Activated CD8-positive, alpha-beta T cell treated with anti-CD3 and anti-CD28 coated beads for 36 hours (primary cell): ENCODE results near the gene P2RY10. TPM values are rescaled to one million over a fixed set of nuclear protein-coding genes. Genes with fewer than 3 reads are reported as not detected.
"Not testable (repeated sequence)": the region's sequence is repeated elsewhere in the genome, so short reads cannot be mapped to it uniquely, and the experiment has no call there.

ENCODE experiments used
- ATAC-seq: fragments of 200-7000 bp; cut with Tn5 transposase; one replicate; pipeline ENCODE4 v1.10.0; 2021; ENCODE audit warnings: mild to moderate bottlenecking, moderate library complexity
- CTCF ChIA-PET: fragments of 350-600 bp; sonication (Branson Sonifier 250); formaldehyde crosslinking; loops from one replicate; lab custom pipeline; 2021; ENCODE audit warnings: antibody characterized with exemption; lab: Charles Lee
- POLR2A ChIA-PET: fragments of 350-600 bp; sonication (Branson Sonifier 250); formaldehyde crosslinking; loops from one replicate; lab custom pipeline; 2021; ENCODE audit warnings: antibody characterized with exemption; lab: Charles Lee
- DNase-seq: peaks from one replicate; pipeline ENCODE4 v3.0.0-alpha.2; 2020
- H3K27ac Mint-ChIP-seq: one replicate; pipeline ENCODE4 v1.8.0; 2021; ENCODE audit warnings: mild to moderate bottlenecking, mixed read lengths
- H3K27me3 Mint-ChIP-seq: one replicate; pipeline ENCODE4 v1.8.0; 2021; ENCODE audit warnings: mixed read lengths
- H3K36me3 Mint-ChIP-seq: one replicate; pipeline ENCODE4 v1.8.0; 2021; ENCODE audit warnings: low read depth, mixed read lengths
- H3K4me1 Mint-ChIP-seq: one replicate; pipeline ENCODE4 v1.8.0; 2021; ENCODE audit warnings: low read depth, mixed read lengths
- H3K4me3 Mint-ChIP-seq: one replicate; pipeline ENCODE4 v1.8.0; 2021; ENCODE audit warnings: mild to moderate bottlenecking, moderate library complexity, mixed read lengths
- H3K9me3 Mint-ChIP-seq: one replicate; pipeline ENCODE4 v1.8.0; 2021; ENCODE audit warnings: mixed read lengths
- intact Hi-C: fragments of 100-400 bp; cut with micrococcal nuclease; formaldehyde crosslinking; loops from one replicate; pipeline ENCODE4 v1.10.0; 2022
- microRNA-seq: library from miRNA; unstranded; fragments of <30 nt; microRNA quantifications from one replicate; pipeline ENCODE4 v1.2.0, GENCODE V29; 2022; ENCODE audit warnings: borderline microRNAs expressed, borderline replicate concordance
- total RNA-seq, 2 experiments: library from RNA; stranded (reverse); gene quantifications; one replicate each; pipeline ENCODE4 v1.2.3, GENCODE V29; 2021
- TF ChIP-seq, protein P1 (sequence below): fragments of 200-600 bp; IDR thresholded peaks from one replicate; pipeline ENCODE4 v1.8.0; 2022; ENCODE audit warnings: antibody characterized with exemption, mild to moderate bottlenecking

Gene P2RY10
- total RNA-seq, 2 experiments from 2014 or later, result 42.1 to 42.2 TPM

- Mint-ChIP-seq H3K27ac (peak overlapping the region; percentile 96), H3K9me3 (no peaks in the 10 kb centered on the region), H3K36me3 (peaks cover 9% of the 10 kb centered on the region), H3K27me3 (no peaks in the 10 kb centered on the region), H3K4me3 (peak overlapping the region; percentile 64), H3K4me1 (peaks cover 21% of the 10 kb centered on the region)
- ATAC-seq (peak; percentile 93), DNase-seq (peak; percentile 38)
- ChIA-PET CTCF (no interaction called here), POLR2A (interaction anchor here (0.6 to 0.7 kb wide), 2 partner anchors 106 to 1033 kb away, joined by 3 to 4 read pairs; no protein-coding TSS in a partner anchor)
- TF ChIP-seq, protein P1, sequence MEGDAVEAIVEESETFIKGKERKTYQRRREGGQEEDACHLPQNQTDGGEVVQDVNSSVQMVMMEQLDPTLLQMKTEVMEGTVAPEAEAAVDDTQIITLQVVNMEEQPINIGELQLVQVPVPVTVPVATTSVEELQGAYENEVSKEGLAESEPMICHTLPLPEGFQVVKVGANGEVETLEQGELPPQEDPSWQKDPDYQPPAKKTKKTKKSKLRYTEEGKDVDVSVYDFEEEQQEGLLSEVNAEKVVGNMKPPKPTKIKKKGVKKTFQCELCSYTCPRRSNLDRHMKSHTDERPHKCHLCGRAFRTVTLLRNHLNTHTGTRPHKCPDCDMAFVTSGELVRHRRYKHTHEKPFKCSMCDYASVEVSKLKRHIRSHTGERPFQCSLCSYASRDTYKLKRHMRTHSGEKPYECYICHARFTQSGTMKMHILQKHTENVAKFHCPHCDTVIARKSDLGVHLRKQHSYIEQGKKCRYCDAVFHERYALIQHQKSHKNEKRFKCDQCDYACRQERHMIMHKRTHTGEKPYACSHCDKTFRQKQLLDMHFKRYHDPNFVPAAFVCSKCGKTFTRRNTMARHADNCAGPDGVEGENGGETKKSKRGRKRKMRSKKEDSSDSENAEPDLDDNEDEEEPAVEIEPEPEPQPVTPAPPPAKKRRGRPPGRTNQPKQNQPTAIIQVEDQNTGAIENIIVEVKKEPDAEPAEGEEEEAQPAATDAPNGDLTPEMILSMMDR, result no peak
- intact Hi-C loops, result loop anchor here (5.0 kb wide), 1 partner anchor 33 kb away; the partner anchor contains the start of gene P2RY10
Observed at GRCh38 chrX:78979789-78980464, 34.7 kb downstream of the P2RY10 start.

DNA sequence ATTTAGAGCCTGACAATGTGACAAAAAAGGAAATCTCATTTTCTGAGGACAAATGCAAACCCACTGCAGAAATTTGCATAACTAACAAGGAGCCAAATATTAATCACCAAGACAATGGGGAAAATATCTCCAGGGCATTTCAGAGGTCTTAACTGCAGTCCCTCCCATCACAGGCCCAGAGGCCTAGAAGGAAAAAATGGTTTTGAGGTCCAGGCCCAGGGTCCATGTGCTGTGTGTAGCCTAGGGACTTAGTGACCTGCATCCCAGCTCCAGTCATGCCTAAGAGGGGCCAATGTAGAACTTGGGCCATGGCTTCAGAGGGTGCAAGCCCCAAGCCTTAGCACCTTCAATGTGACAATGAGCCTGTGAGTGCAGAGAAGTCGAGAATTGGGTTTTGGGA, 44.2 kb downstream of the P2RY10 start:
- peaks cover 11% of the 10 kb centered on the region for H3K9me3 Mint-ChIP-seq
- H3K36me3 Mint-ChIP-seq, result peaks cover 10% of the 10 kb centered on the region
- ChIA-PET POLR2A (no interaction called here), CTCF (no interaction called here)
- DNase-seq (no peak), ATAC-seq (no peak)
- TF ChIP-seq, protein P1, result no peak
- no peaks in the 10 kb centered on the region for H3K27me3 Mint-ChIP-seq
- peaks cover 10% of the 10 kb centered on the region for H3K4me1 Mint-ChIP-seq
- intact Hi-C loops, result no loop called here
- H3K27ac Mint-ChIP-seq, result no peak overlapping the region
- no peak overlapping the region for H3K4me3 Mint-ChIP-seq

DNA sequence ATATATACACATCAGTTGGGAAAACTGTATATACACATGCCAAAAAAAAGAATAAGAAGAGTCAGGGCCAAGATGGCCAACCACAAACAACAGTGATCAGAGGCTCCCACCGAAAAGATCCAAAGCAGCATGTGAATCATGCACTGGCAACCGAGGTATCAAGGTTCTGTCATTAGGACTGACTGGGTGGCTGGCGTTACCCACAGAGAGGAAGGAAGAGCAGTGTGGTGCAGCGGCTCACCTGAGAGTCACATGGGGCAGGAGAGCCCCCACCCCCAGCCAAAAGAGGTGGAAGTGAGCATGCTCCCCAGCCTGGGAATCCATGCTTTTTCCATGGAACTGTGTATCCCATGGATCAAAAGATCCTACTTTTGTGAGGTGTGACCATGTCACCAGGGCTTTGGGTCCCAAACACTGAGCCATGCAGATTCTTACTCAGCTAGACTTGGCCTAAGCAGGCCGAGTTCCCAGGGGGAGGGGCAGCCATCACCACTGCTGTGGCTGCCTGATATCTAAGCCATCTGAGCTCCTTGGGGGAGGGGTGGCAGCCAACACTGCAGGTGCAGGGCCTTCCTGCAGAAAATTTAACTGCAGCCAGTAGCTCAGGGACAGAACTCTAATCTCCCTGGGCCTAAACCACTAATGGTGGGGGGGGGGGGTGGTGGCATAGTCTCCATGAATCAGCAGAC, 52.8 kb downstream of the P2RY10 start:
- H3K9me3 Mint-ChIP-seq, result no peaks in the 10 kb centered on the region
- peak; percentile 75 for ATAC-seq
- DNase-seq, result peak; percentile 51
- TF ChIP-seq, protein P1, result no peak
- POLR2A ChIA-PET, result no interaction called here
- intact Hi-C loops, result no loop called here
- H3K36me3 Mint-ChIP-seq, result no peaks in the 10 kb centered on the region
- CTCF ChIA-PET, result no interaction called here
- no peak overlapping the region for H3K4me3 Mint-ChIP-seq
- H3K27me3 Mint-ChIP-seq, result no peaks in the 10 kb centered on the region
- peaks cover 7% of the 10 kb centered on the region for H3K4me1 Mint-ChIP-seq
- no peak overlapping the region for H3K27ac Mint-ChIP-seq

DNA sequence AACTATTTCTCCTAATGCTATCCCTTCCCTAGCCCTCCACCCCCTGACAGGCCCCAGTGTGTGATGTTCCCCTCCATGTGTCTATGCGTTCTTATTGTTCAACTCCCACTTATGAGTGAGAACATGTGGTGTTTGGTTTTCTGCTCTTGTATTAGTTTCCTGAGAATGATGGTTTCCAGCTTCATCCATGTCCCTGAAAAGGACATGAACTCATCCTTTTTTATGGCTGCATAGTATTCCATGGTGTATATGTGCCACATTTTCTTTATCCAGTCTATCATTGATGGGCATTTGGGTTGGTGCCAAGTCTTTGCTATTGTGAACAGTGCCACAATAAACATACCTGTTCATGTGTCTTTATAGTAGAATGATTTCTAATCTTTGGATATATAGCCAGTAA, 62.3 kb downstream of the P2RY10 start:
- ATAC-seq, POLR2A ChIA-PET, H3K27ac Mint-ChIP-seq, CTCF ChIA-PET, H3K4me3 Mint-ChIP-seq, H3K36me3 Mint-ChIP-seq, H3K9me3 Mint-ChIP-seq, intact Hi-C loops, H3K27me3 Mint-ChIP-seq, DNase-seq, H3K4me1 Mint-ChIP-seq: not testable (repeated sequence)

Small RNA genes lying within 50 kb of the gene (microRNA-seq; reads per million reads assigned to microRNA genes)
- gene MIR4328, result not detected

Other genes with a start within 250 kb of the P2RY10 start
- not detected for gene LPAR4, start 197.7 kb upstream of the P2RY10 start, total RNA-seq
- 10 to 100 TPM; 23.4 to 23.9 TPM for gene GPR174, start 199.3 kb downstream of the P2RY10 start, total RNA-seq